COR-L47 (cell line): ENCODE data around the gene TIMM44.

Experiments
- DNase-seq: peaks from one replicate; lab custom pipeline; 2025; lab: John Stamatoyannopoulos, UW

Gene TIMM44, protein sequence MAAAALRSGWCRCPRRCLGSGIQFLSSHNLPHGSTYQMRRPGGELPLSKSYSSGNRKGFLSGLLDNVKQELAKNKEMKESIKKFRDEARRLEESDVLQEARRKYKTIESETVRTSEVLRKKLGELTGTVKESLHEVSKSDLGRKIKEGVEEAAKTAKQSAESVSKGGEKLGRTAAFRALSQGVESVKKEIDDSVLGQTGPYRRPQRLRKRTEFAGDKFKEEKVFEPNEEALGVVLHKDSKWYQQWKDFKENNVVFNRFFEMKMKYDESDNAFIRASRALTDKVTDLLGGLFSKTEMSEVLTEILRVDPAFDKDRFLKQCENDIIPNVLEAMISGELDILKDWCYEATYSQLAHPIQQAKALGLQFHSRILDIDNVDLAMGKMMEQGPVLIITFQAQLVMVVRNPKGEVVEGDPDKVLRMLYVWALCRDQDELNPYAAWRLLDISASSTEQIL

DNA sequence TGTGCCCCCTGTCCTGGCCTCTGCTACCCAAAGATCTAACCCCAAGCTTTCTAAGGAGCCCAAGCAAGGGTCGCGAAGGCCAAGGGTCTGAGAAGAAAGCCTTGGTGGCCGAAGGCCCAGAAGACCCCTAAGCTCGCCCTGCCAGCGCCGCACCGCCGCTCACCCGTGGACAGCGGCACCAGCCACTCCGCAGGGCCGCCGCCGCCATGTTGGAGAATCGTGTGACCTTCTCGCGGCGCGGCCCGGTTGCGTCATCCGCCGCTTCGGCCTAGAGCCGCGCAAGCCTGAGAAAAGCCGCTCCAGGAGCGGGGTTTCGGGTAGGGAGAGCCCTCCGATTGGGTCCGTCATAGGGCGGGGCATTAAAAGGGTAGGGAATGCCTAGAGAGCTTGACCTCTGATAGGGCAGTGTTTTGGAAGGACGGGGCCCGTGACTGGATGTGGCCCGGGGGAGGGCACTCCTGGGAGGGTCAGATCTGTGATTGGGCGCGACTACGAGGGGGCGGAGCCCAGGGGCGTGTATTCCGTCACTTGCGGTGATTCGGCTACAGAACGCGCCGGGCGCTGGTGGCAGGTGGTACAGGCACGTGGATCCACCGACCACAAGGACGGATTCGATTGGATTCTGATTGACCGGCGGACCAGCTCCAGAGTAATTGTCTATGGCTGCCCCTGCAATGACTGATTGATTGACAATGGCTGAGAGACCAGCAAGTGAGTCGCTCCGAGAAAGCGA is at the start of gene TIMM44:
Gene TIMM44 (minus strand): TSS at position 223 of the 733 bp plus-strand sequence. CDS start 15 bp downstream, at position 208.
- peak; percentile 99 for DNase-seq

DNA sequence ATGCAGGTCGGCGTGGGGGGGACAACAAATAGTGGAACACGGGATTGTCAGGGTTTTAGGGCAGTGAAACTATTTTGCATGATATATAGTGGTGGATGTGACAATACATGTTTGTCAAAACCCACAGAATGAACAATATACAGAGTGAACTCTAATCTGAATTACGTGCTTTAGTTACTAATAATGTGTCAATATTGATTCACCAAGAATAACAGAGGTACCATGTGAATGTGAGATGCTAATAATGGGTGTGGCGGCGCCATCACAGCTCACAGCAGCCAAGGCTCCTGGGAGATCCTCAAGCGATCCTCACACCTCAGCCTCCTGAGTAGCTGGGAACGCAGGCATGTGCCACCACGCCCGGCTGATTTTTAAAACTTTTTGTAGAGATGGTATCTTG is 49.1 kb upstream of the TIMM44 start:
- no peak for DNase-seq

DNA sequence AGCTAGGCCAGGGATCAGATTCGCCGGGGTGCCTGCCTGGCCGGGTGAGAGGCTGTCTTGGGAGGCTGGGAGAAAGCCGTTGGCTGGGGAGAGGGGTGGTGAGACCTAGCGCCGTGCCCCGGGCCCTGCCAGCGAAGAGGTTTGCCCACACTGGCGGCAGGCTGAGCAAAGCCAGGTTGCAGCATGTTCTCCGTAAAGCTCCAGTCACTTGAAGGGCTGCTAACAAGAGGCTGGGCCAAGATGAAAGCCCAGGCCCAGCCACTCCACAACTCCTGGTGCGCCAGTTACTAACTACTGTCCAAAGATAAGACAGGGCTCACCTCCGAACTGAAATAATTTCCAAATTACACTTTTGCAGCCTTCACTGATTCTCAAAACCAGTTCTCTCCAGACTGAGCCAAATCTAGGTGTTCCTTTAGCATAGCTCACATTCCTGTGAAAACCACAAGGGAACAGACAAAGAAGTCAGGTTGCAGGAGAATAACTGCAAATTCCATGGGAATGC is 45.7 kb upstream of the TIMM44 start:
- no peak for DNase-seq

DNA sequence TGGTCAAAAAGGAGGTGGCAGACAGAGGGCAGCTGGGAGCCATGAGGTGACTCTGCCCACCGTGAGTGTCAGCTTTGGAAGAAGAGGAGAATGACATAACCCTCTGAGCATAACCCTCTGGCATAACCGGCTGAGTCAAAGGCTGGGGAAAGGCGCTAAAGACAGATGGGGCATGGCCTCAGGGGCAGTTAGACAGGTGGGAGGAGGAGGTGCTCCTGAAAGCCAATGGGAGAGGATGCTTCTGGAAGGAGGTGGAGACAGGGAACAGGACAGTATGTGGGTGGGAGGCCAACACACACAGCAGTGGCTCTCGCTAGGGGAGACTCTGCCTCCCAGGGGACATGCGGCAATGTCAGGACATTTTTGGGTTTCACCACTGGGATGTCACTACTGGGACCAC is 44.8 kb upstream of the TIMM44 start:
- DNase-seq: no peak

DNA sequence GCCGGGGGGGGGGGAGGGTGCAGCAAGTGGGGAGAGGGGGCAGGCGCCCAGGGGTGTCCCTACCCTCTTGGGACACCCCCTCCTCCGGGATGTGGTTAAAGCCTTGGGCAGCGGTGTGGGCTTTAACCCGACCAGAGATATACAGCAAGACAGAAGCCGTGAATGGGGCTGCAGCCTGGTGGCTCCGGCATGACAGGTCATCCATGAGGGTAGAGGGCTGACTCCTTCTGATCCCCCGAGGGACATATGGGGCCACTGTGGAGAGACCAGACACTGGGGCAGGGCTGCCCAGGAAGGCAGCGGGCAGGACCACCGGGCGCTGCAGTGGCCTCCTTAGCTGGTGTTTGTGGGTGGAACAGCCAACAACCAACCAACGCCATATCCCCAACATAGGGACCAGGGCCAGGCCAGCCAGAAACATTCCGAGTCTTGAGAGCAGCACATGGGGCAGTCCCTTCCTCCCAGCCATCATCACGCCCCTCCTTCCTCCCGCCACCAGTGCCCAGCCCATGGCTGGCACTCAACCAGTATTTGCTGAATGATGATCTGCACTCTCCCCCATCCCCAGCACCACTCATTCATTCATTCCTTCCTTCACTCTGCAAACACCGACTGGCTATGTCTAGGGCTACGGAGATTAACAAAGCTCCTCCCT is 43.8 kb upstream of the TIMM44 start:
- DNase-seq: no peak

DNA sequence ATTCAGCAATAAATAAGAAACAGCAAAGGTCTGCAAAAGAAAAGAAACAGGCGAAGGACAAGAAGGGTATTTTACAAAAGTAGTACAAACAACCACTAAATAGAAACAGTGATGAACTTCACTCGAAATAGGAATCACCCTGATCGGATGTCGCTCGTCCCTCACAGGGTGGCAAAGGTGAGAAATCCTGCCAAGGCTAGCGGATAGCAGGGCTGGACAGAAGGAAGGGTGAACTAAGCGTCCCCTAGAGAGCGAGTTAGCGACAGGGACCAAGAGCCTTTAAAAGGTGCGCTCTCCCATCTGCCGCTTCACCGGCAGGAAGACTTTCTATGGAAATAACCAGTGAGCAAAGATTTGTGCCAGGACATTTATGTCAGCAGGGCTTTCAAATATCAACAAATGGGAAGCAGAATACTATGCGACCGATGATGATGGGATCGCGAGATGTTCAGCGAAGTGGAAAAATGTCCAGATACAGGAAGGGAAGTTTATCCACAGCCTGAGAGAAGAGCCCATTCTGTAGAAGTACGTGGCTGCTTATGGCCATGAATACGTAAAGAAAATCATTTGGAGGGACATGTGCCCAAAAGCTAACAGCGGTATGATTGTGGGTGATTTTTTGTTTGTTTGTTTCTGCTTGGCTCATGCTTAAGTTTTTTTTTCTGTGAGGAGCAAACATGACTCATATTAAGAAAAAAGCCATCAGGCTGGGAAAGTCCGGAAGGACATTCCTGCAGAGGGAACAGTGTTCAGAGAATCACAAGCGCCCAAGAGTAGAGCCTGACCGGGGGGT is 43.1 kb upstream of the TIMM44 start:
- no peak for DNase-seq

DNA sequence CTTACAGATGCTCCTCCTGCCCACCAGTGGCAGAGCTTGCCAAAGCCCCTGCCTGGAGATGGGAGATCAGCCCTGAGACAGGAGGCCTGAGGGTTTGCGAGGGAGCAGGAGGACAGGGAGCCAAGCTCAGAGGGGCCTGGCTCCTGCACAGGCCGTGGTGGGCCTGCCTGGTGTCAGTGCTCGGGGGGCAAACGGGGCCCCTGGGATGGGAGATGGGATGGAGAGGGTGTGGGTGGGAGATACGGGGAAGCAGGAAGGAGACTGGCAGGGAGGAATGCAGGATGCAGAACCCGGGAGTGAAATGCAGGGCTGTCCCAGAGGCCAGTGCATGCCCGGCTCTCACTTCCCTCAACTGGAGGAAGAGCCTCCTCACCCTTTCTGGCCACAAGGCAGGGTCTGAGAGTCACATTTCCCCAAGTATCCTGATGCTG is 42.0 kb upstream of the TIMM44 start:
- no peak for DNase-seq

DNA sequence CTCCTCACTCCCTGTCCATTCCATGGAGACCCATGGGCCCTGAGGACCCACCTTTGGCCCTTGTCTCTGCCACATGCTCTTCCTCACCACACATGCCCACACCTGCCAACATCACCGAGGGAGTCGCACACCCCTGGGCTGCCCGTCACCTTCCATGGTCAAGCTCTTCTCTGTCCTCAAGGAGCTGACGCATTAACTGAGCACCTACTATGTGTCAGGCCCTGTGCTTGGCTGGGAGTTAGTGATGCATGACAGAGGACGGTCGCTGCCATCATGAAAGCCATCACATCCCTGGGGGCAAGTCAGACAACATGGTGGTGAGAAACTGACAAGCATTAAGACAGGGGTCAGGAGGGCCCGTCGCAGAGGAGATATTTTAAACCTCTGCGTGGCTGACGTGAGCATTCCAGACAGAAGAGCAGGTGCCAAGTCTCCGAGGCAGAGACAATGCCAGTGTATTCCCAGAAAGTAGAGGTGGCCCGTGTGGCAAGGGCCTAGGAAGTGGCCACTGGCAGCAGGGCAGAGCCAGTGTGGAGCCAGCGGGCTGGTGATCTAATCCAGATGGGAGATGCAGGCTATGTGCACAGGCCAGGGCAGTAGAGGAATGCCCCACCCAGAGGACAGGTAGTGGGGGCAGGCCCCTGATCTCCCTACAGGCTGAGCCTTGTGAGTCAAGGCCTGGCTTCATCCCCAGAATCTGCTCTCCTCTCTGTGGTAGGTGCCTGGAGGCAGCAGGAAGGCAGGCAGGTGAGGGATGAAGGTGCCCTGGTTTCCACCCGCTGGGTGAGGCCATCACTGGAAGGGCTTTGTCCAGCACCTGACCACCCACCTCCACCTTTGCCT is 40.8 kb upstream of the TIMM44 start:
- no peak for DNase-seq

DNA sequence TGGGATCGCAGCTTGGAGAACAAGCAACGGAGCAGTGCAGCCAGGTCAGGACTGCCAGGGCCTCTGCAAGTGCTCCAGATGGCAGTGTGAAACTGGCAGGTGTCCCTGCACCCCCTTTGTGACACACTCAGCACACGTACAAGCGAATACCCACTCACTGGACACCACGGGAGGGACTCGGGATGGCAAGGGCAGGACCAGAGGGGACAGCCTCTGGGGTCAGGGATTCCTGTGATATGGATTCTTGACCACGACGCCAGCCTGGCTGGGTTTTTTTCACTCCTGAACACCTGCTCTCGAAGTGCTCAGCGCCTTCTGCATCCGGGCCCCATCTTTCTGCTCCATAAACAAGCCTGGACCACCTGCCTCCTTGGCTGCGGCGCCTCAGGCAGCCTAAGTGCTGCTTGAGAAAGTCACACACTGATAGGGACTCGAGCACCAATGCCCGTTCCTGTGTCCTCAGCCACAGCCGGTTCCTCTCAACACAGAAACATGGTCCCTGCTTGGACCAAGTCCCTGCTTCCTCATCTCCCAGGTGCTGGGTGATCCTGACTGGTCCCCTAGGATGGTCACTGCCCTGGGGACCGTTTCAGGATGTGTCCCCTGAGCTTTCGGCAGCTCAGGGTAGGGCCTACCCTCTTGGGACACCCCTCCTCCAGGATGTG is 40.0 kb upstream of the TIMM44 start:
- no peak for DNase-seq

DNA sequence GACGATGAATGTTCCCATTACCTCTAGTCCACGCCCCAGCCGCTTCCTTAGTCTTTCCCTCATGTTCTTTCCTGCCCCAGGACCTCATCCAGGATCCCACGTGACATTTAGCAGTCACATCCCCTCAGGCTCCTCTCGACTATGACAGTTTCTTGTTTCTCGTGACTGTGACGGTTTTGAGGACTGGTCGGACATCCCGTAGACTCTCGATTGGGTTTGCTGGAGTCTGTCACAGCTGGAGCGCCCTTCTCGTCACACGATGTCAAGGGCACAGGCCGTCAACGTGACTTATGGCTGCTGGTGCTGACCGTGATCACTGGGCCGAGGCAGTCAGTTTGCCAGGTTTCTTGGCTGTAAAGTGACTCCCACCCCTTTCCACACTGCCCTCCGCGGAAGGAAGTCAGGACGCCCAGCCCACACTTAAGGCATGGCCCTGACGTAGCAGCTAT is 39.2 kb upstream of the TIMM44 start:
- DNase-seq: no peak

DNA sequence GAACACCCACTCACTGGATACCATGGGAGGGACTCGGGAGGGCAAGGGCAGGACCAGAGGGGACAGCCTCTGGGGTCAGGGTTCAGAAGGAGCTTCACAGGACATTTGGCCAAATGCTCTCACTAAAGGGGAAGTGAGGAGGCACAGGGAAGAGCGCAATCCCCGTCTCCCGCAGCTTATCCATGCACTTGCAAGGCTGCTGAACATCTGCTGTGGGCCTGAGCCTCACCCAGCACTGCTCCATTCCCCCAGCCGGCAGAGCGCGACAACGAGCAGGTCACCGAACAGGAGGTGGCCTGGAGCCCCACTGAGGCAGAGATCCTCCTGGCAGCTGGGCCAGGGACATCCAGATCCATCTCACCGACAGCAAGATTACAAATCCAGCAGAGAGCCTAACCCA is 38.6 kb upstream of the TIMM44 start:
- DNase-seq: no peak

DNA sequence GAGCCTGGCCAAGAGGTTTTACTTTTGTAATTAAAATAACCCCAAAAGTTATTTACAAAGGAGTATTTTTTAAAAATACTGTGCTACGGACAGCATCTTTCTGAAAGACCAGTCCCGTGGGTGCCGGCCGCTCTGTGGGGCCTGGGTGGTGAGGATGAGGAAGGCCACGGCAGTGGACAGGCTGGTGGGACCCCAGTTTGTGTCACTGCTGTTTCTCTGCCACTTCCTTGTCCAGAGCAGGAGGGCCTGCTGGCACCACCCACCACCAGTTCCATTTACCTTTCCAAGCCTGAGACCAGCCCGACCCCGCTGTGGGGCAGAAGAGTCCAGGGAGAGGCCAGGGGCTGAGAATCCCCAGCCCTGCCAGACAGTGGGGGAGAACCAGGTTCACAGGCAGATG is 38.2 kb upstream of the TIMM44 start:
- DNase-seq: no peak

DNA sequence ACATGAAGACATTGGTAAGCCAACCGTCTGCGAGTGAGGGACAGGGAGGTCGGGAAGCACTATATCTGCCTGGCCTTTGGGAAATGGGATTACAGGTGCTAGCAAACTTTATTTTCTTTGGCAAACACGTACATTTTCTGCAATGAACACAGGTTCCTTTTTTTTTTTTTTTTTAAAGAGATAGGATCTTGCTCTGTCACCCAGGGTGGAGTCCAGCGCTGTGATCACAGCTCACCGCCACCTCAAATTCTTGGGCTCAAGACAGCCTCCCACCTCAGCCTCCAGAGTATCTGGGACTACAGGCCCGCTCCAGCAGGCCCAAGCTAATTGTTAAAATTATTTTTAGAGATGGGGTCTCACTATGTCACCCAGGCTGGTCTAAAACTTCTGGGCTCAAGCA is 37.7 kb upstream of the TIMM44 start:
- no peak for DNase-seq

DNA sequence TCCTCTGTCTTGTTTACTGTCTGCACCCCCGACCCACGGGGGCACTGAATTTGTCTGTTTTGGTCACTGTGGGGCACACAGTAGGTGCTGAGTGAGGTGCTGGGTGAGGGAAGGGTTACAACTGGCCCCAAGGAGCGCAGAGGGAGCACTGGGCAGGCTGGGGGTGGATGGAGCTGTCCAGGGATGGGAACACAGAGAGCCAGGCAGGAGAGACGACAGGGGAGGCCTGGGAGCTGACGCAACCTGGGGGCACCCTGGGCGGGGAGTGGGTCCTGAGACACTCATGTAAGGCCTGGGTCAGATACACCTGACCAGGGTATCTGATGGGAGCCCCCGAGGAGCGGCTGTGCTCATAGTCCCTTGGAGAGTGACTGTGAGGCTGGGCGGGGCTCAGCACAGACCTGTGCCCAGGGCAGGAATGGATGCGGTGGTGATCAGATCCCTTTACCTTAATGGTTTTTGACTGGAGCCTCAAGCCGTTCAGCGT is 37.2 kb upstream of the TIMM44 start:
- DNase-seq: no peak

DNA sequence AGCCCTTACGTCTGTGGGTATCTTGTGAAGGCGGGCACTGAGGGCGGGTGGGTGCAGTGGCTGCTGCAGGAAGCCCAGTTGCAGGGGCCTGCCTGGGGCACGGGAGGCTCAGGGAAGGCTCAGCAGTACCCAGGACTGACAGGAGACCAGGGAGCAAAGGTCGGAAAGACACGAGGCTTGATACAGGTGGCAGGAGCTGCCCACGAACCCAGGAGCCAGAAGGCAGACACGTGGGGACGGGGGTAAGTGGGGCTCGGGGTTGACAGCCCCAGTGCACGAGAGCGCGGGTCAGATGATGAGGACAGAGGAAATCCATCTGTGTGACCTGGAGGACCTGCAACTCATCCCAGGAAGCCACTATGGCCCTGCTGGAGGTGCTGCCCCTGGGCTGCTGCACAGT is 36.7 kb upstream of the TIMM44 start:
- no peak for DNase-seq

DNA sequence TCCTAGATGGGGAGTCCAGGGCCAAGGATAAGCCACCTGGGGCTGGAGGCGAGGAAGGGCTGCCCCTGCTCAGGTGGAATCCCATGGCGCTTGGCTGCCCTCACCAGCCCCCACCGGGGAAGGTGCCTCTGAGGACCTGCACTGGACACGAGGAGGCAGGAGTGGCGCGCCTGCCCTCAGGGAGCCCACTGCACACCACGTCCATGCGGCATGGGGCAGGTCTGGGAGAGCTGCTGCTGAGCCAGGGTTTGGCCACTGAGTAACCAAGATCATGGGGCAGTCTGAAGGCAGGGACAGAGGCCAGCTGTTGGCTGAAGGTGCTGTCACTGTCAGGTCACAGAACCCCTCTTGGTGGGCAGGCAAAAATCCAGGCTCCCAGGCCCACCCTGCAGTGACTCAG is 36.1 kb upstream of the TIMM44 start:
- DNase-seq: no peak

DNA sequence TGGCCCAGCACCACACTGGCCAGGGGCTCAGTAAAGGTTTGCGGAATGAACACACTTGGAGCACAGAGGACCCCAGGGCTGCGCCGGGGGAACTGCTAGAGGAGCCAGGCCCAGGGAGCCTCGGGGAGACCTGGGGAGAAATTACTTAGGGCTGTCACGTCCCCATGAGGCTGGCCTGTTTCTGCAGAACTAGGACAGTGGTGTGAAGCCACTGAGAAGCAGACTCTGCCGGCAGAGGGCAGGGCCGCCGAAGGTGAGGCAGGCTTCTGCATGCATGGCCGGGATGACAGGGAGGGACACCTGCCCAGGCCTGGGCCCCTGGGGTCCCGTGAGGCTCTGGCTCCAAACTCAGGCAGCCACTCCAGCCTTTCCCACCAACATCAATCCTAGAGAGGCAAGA is 35.5 kb upstream of the TIMM44 start:
- DNase-seq: no peak

DNA sequence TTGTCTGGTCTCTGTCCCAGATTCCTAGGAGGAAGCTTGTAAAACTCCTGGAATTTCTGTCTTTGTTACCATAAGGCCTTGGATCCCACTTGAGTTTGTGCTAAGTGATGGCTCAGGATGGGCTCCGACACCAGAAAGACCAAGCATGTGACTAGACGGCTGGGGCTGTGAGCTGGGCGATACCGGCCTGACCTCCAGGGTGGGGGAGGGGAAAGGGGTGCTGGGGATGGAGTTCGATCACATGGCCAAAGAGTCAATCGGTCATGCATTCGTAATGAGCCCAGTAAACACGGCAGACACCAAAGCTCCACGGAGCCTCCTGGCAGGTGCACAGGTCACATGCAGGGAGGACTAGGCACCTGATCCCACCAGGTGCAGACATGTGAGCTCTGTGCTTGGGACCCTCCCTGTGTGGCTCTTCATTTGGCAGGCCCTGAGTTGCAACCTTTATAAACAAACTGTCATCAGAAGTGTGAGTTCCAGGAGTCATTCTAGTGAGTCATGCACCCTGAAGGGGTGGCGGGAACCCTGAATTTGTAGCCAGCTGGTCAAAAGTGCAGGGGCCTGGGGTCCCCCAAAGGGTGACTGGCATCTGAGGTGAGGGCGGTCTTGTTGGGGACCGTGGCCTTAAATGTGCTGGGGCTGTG is 34.8 kb upstream of the TIMM44 start:
- DNase-seq: no peak

DNA sequence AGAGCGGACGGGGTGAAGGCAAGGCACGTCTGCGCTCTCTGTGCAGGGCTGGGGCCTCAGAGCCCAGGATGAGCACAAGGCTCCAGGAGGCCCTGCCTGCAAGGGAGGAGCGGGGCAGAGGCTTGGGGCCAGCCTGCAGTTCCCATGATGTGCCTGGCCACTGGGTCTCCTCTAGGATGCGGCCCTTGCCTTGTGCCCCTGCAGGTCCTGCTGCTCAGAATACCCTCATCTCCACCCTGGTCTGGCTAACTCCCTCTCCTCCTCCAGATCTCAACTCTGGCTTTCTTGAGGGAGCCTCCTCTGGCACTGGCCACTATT is 34.2 kb upstream of the TIMM44 start:
- no peak for DNase-seq
